Right lobe of liver (tissue), 4 donors: Measurements from ENCODE around the gene B3GALNT2.

Experiments
- POLR2A ChIP-seq: fragments of 450-650 bp; IDR thresholded peaks from one replicate; pipeline ENCODE4 v1.6.1; 2017; ENCODE audit warnings: antibody characterized with exemption, mild to moderate bottlenecking
- TF ChIP-seq, protein P1 (sequence below), 4 donors: fragments of 200-600 bp in 3 of 4; fragments of 450-650 bp in 1 of 4; IDR thresholded peaks; one replicate each; pipeline versions ENCODE4 v1.5.1 to v1.8.0; 2016 to 2022; ENCODE audit warnings: antibody characterized with exemption in 4 of 4, mild to moderate bottlenecking in 2 of 4
- donor health status: DM: no; HTN: no; CAD: no.
- donor health status: DM: no; HTN: no; CAD: no.
- donor health status: DM: no; HTN: yes; CAD: no.

DNA sequence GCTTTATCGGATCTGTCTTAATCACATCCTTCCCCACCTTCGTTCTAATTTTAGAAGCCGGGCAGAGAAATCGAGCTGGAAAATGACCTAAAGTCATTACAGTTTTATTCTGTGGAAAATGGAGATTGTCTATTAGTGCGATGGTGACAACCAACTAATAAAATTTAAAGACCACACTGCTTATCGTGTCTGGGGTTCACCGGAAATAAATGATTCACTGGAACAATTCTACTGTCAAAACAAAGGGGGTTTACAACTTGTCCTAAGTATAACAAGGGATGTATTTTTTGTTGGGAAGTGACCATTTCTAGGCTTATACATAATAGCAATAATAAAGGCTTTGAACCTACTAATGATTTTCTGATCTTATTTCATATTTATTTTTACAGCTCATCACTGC is 55.6 kb downstream of the B3GALNT2 start:
- no peak for TF ChIP-seq POLR2A
- TF ChIP-seq, protein P1, sequence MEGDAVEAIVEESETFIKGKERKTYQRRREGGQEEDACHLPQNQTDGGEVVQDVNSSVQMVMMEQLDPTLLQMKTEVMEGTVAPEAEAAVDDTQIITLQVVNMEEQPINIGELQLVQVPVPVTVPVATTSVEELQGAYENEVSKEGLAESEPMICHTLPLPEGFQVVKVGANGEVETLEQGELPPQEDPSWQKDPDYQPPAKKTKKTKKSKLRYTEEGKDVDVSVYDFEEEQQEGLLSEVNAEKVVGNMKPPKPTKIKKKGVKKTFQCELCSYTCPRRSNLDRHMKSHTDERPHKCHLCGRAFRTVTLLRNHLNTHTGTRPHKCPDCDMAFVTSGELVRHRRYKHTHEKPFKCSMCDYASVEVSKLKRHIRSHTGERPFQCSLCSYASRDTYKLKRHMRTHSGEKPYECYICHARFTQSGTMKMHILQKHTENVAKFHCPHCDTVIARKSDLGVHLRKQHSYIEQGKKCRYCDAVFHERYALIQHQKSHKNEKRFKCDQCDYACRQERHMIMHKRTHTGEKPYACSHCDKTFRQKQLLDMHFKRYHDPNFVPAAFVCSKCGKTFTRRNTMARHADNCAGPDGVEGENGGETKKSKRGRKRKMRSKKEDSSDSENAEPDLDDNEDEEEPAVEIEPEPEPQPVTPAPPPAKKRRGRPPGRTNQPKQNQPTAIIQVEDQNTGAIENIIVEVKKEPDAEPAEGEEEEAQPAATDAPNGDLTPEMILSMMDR (IDR thresholded peaks at IDR 0.05), result no peak
